HepG2 (cell line): ENCODE results near the gene NUDCD3. TPM values are rescaled to one million over a fixed set of nuclear protein-coding genes. Genes with fewer than 3 reads are reported as not detected.
A peak's percentile ranks its signal among the peaks of the same experiment; 100 is the strongest.

Experiments used
- ATAC-seq: fragments of 200-7000 bp; cut with Tn5 transposase; 3 replicates; pipeline ENCODE4 v1.9.1; 2020; ENCODE audit warnings: mild to moderate bottlenecking, moderate library complexity
- BruUV-seq: library from RNA; stranded (reverse); fragments of 400-500 nt; replicated peaks from 2 replicates; lab custom pipeline; 2021; lab: Mats Ljungman, UMichigan
- CTCF ChIA-PET: fragments of 300-600 bp; formaldehyde crosslinking; extraction: SDS; loops from one replicate; lab custom pipeline; 2021; ENCODE audit warnings: low total read pairs, inconsistent platforms, low intra/inter-chr PET ratio; lab: Yijun Ruan, JAX
- POLR2A ChIA-PET: fragments of 350-600 bp; sonication (Branson Sonifier 250); formaldehyde crosslinking; loops from one replicate; lab custom pipeline; 2020; ENCODE audit warnings: antibody characterized with exemption, inconsistent platforms; lab: Yijun Ruan, JAX
- DNase-seq: peaks from one replicate; pipeline ENCODE4 v3.0.0-alpha.2; 2015; ENCODE audit warnings: low spot score
- FAIRE-seq: peaks from 3 replicates; lab custom pipeline; 2011; peaks lifted over from hg19 to GRCh38; lab: Jason Lieb, UNC
- H2AFZ ChIP-seq: one replicate; pipeline ENCODE4 v1.6.1; 2011; ENCODE audit warnings: low read length, inconsistent platforms
- H3K27ac ChIP-seq: fragments of 300-600 bp; 3 replicates; pipeline ENCODE4 v1.8.0; 2011; ENCODE audit warnings: mixed run types, mild to moderate bottlenecking, mixed read lengths, low read length, inconsistent platforms; ENCODE audit not compliant: insufficient read depth; ENCODE audit errors: extremely low read length
- H3K27me3 ChIP-seq, 2 experiments: fragments of 200-600 bp in 1 of 2; 2 replicates in 1 of 2; 3 replicates in 1 of 2; pipeline versions ENCODE4 v1.6.0 to v1.8.0; 2011; ENCODE audit warnings: low read length in 2 of 2, mild to moderate bottlenecking in 2 of 2, moderate library complexity in 2 of 2, inconsistent platforms in 1 of 2; ENCODE audit not compliant: insufficient read depth in 2 of 2, control insufficient read depth in 1 of 2
- H3K36me3 ChIP-seq, 2 experiments: fragments of 200-600 bp in 1 of 2; replicated peaks in 1 of 2; 2 replicates in 1 of 2; 3 replicates in 1 of 2; pipeline versions ENCODE4 v1.5.1 to v1.8.0; 2011; ENCODE audit warnings: low read length in 2 of 2, inconsistent platforms in 1 of 2; ENCODE audit not compliant: insufficient read depth in 2 of 2, control insufficient read depth in 1 of 2
- H3K4me1 ChIP-seq: 2 replicates; pipeline ENCODE4 v1.5.1; 2012; ENCODE audit warnings: low read length, inconsistent platforms; ENCODE audit not compliant: insufficient read depth
- H3K4me2 ChIP-seq: 2 replicates; pipeline ENCODE4 v1.6.0; 2011; ENCODE audit warnings: low read depth, low read length, inconsistent platforms
- H3K4me3 ChIP-seq, 3 experiments: fragments of 200-600 bp in 1 of 3; sonication (generic), shearing (Covaris generic) in 1 of 3; replicated peaks in 1 of 3; 2 replicates each; pipeline ENCODE4 v1.5.1; 2011 to 2016; ENCODE audit warnings: low read length in 3 of 3, inconsistent platforms in 2 of 3, low read depth in 2 of 3, mild to moderate bottlenecking in 2 of 3, control low read depth in 1 of 3, mixed read lengths in 1 of 3; ENCODE audit not compliant: insufficient read depth in 1 of 3
- H3K79me2 ChIP-seq: one replicate; pipeline ENCODE4 v1.6.1; 2011; ENCODE audit warnings: low read length, inconsistent platforms; ENCODE audit not compliant: insufficient read depth
- H3K9ac ChIP-seq: 2 replicates; pipeline ENCODE4 v1.6.0; 2011; ENCODE audit warnings: mild to moderate bottlenecking, low read depth, low read length, inconsistent platforms; ENCODE audit not compliant: insufficient read depth
- H3K9me3 ChIP-seq: 2 replicates; pipeline ENCODE4 v1.5.1; 2012; ENCODE audit warnings: mild to moderate bottlenecking, low read length
- H4K20me1 ChIP-seq: 2 replicates; pipeline ENCODE4 v1.6.0; 2011; ENCODE audit warnings: inconsistent platforms, mild to moderate bottlenecking, low read length, moderate library complexity; ENCODE audit not compliant: insufficient read depth
- ARID5B ChIP-seq: IDR thresholded peaks from 2 replicates; pipeline ENCODE4 v1.4.0; 2020; ENCODE audit warnings: mild to moderate bottlenecking, missing genetic modification reagents
- ARNT2 ChIP-seq: sonication (generic); formaldehyde crosslinking; IDR thresholded peaks from 2 replicates; pipeline ENCODE4 v1.8.0; 2022; ENCODE audit warnings: mild to moderate bottlenecking, low read depth, missing genetic modification reagents, moderate library complexity
- ATF6 ChIP-seq: sonication (generic); formaldehyde crosslinking; conservative IDR thresholded peaks from 2 replicates; pipeline ENCODE4 v1.4.0; 2020; ENCODE audit warnings: missing genetic modification reagents
- CBFB ChIP-seq: sonication (generic); formaldehyde crosslinking; IDR thresholded peaks from 2 replicates; pipeline ENCODE4 v1.4.0; 2020; ENCODE audit warnings: missing genetic modification reagents
- GATAD2A ChIP-seq: IDR thresholded peaks from 2 replicates; pipeline ENCODE4 v1.6.1; 2016
- MAF1 ChIP-seq: sonication (generic); formaldehyde crosslinking; IDR thresholded peaks from 2 replicates; pipeline ENCODE4 v1.5.0; 2020; ENCODE audit warnings: missing genetic modification reagents, borderline replicate concordance
- MTF1 ChIP-seq: sonication (generic); formaldehyde crosslinking; IDR thresholded peaks from 2 replicates; pipeline ENCODE4 v1.5.0; 2020; ENCODE audit warnings: missing genetic modification reagents
- PHF5A ChIP-seq: IDR thresholded peaks from one replicate; pipeline ENCODE4 v1.6.1; 2018; ENCODE audit warnings: low read depth, missing genetic modification reagents; ENCODE audit not compliant: unreplicated experiment
- SIX1 ChIP-seq: sonication (generic); formaldehyde crosslinking; IDR thresholded peaks from 2 replicates; pipeline ENCODE4 v1.4.0; 2020; ENCODE audit warnings: missing genetic modification reagents, borderline replicate concordance
- SOX6 ChIP-seq, 2 experiments: fragments of 450-650 bp in 1 of 2; sonication (generic) in 1 of 2; formaldehyde crosslinking in 1 of 2; IDR thresholded peaks; 2 replicates each; pipeline versions ENCODE4 v1.4.0 to v1.6.1; 2017 to 2020; ENCODE audit warnings: antibody characterized with exemption in 1 of 2, mild to moderate bottlenecking in 1 of 2, missing genetic modification reagents in 1 of 2
- SUZ12 ChIP-seq: fragments of 150-350 bp; IDR thresholded peaks from 2 replicates; pipeline ENCODE4 v1.6.1; 2014; ENCODE audit warnings: low read depth, low read length
- YEATS4 ChIP-seq: sonication (generic); formaldehyde crosslinking; IDR thresholded peaks from 2 replicates; pipeline ENCODE4 v1.4.0; 2020; ENCODE audit warnings: missing genetic modification reagents, borderline replicate concordance
- ZBTB46 ChIP-seq: sonication (generic); formaldehyde crosslinking; IDR thresholded peaks from 2 replicates; pipeline ENCODE4 v1.4.0; 2020; ENCODE audit warnings: mild to moderate bottlenecking, missing genetic modification reagents, borderline replicate concordance
- ZFP36 ChIP-seq: fragments of 150-350 bp; IDR thresholded peaks from 2 replicates; pipeline ENCODE4 v1.6.1; 2018; ENCODE audit warnings: borderline replicate concordance, low read length, low read depth; ENCODE audit not compliant: partially characterized antibody
- ZFP37 ChIP-seq: sonication (generic); formaldehyde crosslinking; IDR thresholded peaks from 2 replicates; pipeline ENCODE4 v1.4.0; 2020; ENCODE audit warnings: missing genetic modification reagents, borderline replicate concordance
- ZKSCAN8 ChIP-seq: IDR thresholded peaks from 2 replicates; pipeline ENCODE4 v1.6.1; 2016; ENCODE audit warnings: borderline replicate concordance, missing genetic modification reagents, missing compliant biosample characterization
- ZNF207 ChIP-seq: fragments of 450-650 bp; IDR thresholded peaks from 2 replicates; pipeline ENCODE4 v1.6.1; 2016; ENCODE audit warnings: antibody characterized with exemption, borderline replicate concordance
- ZZZ3 ChIP-seq: sonication (generic); formaldehyde crosslinking; IDR thresholded peaks from 2 replicates; pipeline ENCODE4 v1.4.0; 2020; ENCODE audit warnings: missing genetic modification reagents, mild to moderate bottlenecking, borderline replicate concordance
- WGBS: methylation state at CpG from one replicate; pipeline ENCODE4 v1.1.6; 2017; ENCODE audit warnings: low lambda C conversion rate; 5-methylcytosine and 5-hydroxymethylcytosine counted together
- in situ Hi-C: cut with HindIII; loops from 2 replicates; pipeline ENCODE4 v1.10.0; 2017; ENCODE audit warnings: low pct_unique_long_range_greater_than_20kb; ENCODE audit not compliant: extremely low pct_ligation_motif_present
- intact Hi-C: fragments of 100-400 bp; cut with micrococcal nuclease; formaldehyde crosslinking; loops from one replicate; pipeline ENCODE4 v1.10.0; 2022; ENCODE audit not compliant: unreplicated experiment
- polyA plus RNA-seq, 8 experiments: library from polyadenylated mRNA; depleted of rRNA in 3 of 8; stranded (reverse) in 7 of 8; unstranded in 1 of 8; fragments of >200 nt; fragmentation: Illumina TruSeq in 4 of 8; extraction: Trizol in 4 of 8; gene quantifications; 2 replicates each; pipeline versions ENCODE4 v1.2.1 to v1.2.3, GENCODE V29; 2011 to 2016; ENCODE audit warnings: low read depth in 4 of 8, missing spikeins in 1 of 8, mixed read lengths in 1 of 8; ENCODE audit not compliant: insufficient read depth in 1 of 8
- total RNA-seq, 5 experiments: library from RNA; depleted of rRNA; stranded (reverse); fragments of >200 nt; fragmentation: Illumina TruSeq; extraction: Trizol; gene quantifications; 2 replicates each; pipeline ENCODE4 v1.2.3, GENCODE V29; 2016; ENCODE audit warnings: low read depth in 1 of 5

The NUDCD3 gene
- total and polyA plus RNA-seq, 2 of the 13 experiments (the other 11 are each of a cell fraction or from before 2014, with no cell fraction given), result 20.8 to 49.9 TPM

DNA sequence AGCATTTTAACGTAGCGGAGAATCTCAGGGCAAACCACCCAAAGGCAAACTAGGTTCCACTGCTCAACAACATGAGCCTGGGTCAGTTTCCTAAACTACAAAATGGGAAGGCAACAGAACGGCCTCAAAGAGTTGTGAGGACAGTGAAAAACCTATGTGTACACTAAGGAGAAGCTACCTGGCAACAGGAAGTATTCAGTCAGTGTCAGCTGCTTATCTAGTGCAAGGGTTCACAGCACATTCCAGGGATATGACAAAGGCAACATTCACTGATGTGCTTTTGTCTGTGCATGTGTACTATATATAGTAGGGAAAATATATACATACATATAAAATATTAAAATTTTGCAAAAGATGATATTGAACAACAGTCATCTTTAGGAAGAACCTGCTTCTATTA, 17.2 kb downstream of the NUDCD3 start:
- in situ Hi-C loops, result no loop called here
- intact Hi-C loops, result no loop called here
- Histone ChIP-seq H2AFZ (no peak overlapping the region), H3K9ac (peak overlapping the region; percentile 52), H4K20me1 (no peaks in the 10 kb centered on the region), H3K9me3 (no peaks in the 10 kb centered on the region), H3K36me3 (peaks cover 9 to 41% of the 10 kb centered on the region in 2 experiments), H3K27me3 (no peaks in the 10 kb centered on the region), H3K79me2 (peaks cover 50% of the 10 kb centered on the region), H3K27ac (peak overlapping the region; percentile 92), H3K4me3 (peak overlapping the region in 1 of 3 experiments; percentile 4; a peak in 1 of 6 replicates), H3K4me2 (peak overlapping the region; percentile 59), H3K4me1 (peaks cover 67% of the 10 kb centered on the region)
- DNase-seq (peak; percentile 92), ATAC-seq (peak; percentile 95), FAIRE-seq (peak; percentile 81)
- 56% methylated on average over 3 of the region's 3 CpGs for WGBS
- BruUV-seq, result no TSS peak
- ChIA-PET CTCF (no interaction called here), POLR2A (interaction anchor here (1.0 to 1.6 kb wide), 5 partner anchors 16 to 101 kb away, joined by 3 to 5 read pairs (median 3); partner anchors contain the start of genes DDX56 and NUDCD3)
- peak; percentile 81 for TF ChIP-seq GATAD2A (CRISPR knock-in tag)
- TF ChIP-seq MAF1 (CRISPR knock-in tag), result no peak
- TF ChIP-seq MTF1 (CRISPR knock-in tag), result no peak
- no peak for TF ChIP-seq SUZ12
- no peak; the same call in 1 of the 2 replicates for TF ChIP-seq SIX1 (CRISPR knock-in tag)
- 0 out of 2 replicates have a peak, but pooled peaks have one; percentile 39 for TF ChIP-seq ZFP37 (CRISPR knock-in tag)
- no peak for TF ChIP-seq ARNT2 (CRISPR knock-in tag)
- peak; percentile 40; the same call in 1 of the 2 replicates for TF ChIP-seq YEATS4 (CRISPR knock-in tag)
- TF ChIP-seq ZFP36, result no peak
- TF ChIP-seq CBFB (CRISPR knock-in tag), result no peak
- TF ChIP-seq SOX6 (IDR thresholded peaks at IDR 0.05), result no peak
- TF ChIP-seq SOX6 (CRISPR knock-in tag; IDR thresholded peaks at IDR 0.05), result peak; percentile 80
- no peak for TF ChIP-seq ZBTB46
- TF ChIP-seq ATF6, result 0 out of 2 replicates have a peak, but pooled peaks have one; percentile 59
- peak; percentile 50 for TF ChIP-seq PHF5A (CRISPR knock-in tag)
- no peak for TF ChIP-seq ZNF207
- TF ChIP-seq ARID5B (CRISPR knock-in tag), result peak; percentile 87
- no peak for TF ChIP-seq ZZZ3 (CRISPR knock-in tag)
- peak; percentile 85; the same call in 1 of the 2 replicates for TF ChIP-seq ZKSCAN8 (CRISPR knock-in tag)
